Measurements from ENCODE around the gene WIPF2. TPM values are rescaled to one million over a fixed set of nuclear protein-coding genes. Genes with fewer than 3 reads are reported as not detected.
"Not testable (repeated sequence)": the region's sequence is repeated elsewhere in the genome, so short reads cannot be mapped to it uniquely, and the experiment has no call there.

WIPF2 gene
- total RNA-seq, 4 donors from 2014 or later = 9.8 to 13.8 (median 11.2) TPM

DNA sequence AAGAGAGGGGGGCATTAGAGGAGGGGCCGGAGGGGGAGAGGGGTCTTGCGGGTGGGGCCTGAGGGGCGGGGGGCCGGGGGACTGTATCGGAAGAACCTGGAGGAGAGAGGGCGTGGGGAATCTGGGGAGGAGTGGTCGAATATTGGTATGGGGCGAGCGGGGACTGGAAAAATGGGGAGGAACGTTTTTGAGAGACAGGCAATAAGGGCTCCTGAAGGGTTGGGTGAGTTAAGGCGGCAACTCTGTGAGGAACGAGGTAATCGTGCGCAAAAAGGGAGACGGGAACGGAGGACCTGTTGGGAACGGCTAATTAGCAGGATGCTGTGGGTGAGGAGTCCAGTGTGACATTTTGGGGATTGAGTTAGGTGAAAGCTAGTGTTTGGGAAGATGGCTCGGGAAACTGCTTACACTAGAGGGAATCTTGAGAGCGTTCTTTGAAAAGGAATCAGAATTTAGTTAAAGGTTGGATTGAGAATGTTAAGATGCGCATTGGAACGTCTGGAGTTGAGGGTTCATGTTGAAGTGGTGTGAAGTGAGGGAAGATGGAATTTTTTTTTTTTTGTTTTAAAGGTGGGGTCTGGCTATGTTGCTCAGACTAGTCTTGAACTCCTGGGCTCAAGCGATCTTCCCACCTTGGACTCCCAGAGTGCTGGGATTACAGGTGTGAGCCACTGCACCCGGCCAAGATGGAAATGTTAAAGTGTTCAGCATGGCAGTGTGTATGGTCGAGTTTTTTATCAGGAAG, 662 bp downstream of the WIPF2 start:
- no peaks in the 10 kb centered on the region for H3K9me3 ChIP-seq
- H3K27me3 ChIP-seq = no peaks in the 10 kb centered on the region
- intact Hi-C loops (cut with DNase I) = no loop called here
- H3K36me3 ChIP-seq = no peaks in the 10 kb centered on the region
- peaks cover 14 to 48% (median 21%) of the 10 kb centered on the region in 3 donors for H3K4me1 ChIP-seq
- H3K4me3 ChIP-seq = peak overlapping the region; percentile 69 to 88 (median 81)
- DNase-seq = no peak
- WGBS, 2 donors = 1 to 3% methylated on average over 22 to 24 of the region's 24 CpGs
- H3K27ac ChIP-seq = peak overlapping the region; percentile 96 to 98 (median 96)
- no peak for TF ChIP-seq POLR2A (IDR thresholded peaks at IDR 0.05)
- TF ChIP-seq, protein P1, sequence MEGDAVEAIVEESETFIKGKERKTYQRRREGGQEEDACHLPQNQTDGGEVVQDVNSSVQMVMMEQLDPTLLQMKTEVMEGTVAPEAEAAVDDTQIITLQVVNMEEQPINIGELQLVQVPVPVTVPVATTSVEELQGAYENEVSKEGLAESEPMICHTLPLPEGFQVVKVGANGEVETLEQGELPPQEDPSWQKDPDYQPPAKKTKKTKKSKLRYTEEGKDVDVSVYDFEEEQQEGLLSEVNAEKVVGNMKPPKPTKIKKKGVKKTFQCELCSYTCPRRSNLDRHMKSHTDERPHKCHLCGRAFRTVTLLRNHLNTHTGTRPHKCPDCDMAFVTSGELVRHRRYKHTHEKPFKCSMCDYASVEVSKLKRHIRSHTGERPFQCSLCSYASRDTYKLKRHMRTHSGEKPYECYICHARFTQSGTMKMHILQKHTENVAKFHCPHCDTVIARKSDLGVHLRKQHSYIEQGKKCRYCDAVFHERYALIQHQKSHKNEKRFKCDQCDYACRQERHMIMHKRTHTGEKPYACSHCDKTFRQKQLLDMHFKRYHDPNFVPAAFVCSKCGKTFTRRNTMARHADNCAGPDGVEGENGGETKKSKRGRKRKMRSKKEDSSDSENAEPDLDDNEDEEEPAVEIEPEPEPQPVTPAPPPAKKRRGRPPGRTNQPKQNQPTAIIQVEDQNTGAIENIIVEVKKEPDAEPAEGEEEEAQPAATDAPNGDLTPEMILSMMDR (IDR thresholded peaks at IDR 0.05) = no peak

DNA sequence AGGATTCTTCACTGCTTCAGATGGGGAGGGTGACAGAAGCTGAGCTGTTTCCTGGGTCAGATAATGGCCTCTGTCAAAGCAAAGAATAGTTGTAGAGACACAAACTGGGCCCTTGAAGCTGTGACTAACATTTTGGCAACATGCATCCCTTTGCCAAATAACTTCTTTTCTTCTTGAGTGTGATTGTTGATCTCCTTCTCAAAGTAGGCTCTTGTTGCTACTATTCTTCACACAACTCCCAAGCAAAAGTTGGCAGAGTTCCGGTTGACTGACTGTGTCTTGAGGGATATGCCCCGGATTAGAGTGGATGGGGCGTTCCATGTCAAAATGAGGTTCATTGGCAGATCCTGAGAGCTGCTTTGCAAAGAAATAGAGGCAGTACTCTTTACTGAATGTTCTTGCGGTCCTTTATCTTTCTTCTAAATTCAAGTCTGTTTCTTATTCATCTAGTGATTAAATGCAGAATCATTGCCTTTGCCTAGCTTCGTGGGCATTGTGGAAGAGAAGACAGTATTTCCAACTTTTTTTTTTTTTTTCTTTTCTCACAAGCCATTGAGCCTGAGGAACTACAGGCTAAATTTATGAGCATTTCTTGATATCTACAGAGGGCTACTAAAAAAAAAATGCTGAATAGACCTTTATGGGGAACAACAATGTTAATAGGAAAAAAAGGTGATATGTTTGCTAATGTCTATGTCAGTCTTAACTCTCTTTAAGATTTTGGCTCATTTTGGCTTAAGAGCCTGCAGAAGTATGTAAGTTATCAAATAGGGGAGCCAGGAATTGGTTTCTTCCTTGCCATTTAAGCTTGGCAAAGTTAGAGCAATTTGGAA, 5.8 kb downstream of the WIPF2 start:
- Histone ChIP-seq H3K4me1 (peaks cover 26 to 68% (median 33%) of the 10 kb centered on the region in 3 donors), H3K9me3 (no peaks in the 10 kb centered on the region), H3K27me3 (no peaks in the 10 kb centered on the region), H3K36me3 (peaks cover 0 to 28% (median 0%) of the 10 kb centered on the region in 3 donors), H3K27ac (peak overlapping the region; percentile 75 to 90 (median 83)), H3K4me3 (peak overlapping the region; percentile 1 to 33 (median 15))
- intact Hi-C loops (cut with DNase I) = no loop called here
- WGBS, 2 donors = 18 to 25% methylated on average over 5 of the region's 5 CpGs
- TF ChIP-seq POLR2A (IDR thresholded peaks at IDR 0.05) = no peak
- TF ChIP-seq, protein P1 (IDR thresholded peaks at IDR 0.05) = no peak
- DNase-seq = no peak

DNA sequence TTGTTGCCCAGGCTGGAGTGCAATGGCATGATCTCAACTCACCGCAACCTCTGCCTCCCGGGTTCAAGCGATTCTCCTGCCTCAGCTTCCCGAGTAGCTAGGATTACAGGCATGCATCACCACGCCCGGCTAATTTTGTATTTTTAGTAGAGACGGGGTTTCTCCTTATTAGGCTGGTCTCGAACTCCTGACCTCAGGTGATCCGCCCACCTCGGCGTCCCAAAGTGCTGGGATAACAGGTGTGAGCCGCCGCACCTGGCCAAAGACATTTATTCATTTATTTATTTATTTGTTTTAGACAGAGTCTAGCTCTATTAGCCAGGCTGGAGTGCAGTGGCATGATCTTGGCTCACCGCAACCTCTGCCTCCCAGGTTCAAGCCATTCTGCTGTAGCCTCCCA, 10.0 kb downstream of the WIPF2 start:
- DNase-seq; H3K9me3 ChIP-seq; H3K27ac ChIP-seq; H3K27me3 ChIP-seq; intact Hi-C loops (cut with DNase I); H3K4me3 ChIP-seq: not testable (repeated sequence)
- Histone ChIP-seq H3K4me1 (peaks cover 17 to 42% (median 18%) of the 10 kb centered on the region in 3 donors), H3K36me3 (peaks cover 0 to 51% (median 0%) of the 10 kb centered on the region in 3 donors)
- 96 to 97% methylated on average over 9 to 14 of the region's 14 CpGs for WGBS, 2 donors

DNA sequence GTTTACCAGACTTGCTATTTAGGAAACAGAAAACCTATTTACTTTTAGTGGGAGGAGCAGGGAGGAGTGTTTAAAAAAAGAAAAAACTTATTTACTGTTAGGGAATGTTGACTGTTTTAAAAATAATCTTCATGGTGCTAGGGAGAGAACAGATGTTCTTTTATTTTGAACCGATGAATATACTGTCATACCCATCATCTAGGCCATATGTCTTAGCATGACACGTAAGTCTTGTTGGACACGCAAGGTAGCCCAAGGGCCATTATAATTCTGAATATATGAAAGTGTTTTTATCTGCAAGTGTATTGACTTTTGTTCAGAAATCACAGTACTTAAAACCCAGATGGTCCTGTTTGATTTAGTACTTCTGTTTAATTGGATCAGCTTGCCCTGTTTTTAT, 11.6 kb downstream of the WIPF2 start:
- Histone ChIP-seq H3K27ac (no peak overlapping the region), H3K9me3 (no peaks in the 10 kb centered on the region), H3K4me3 (no peak overlapping the region), H3K36me3 (peaks cover 0 to 63% (median 0%) of the 10 kb centered on the region in 3 donors), H3K27me3 (no peaks in the 10 kb centered on the region), H3K4me1 (peaks cover 3 to 40% (median 6%) of the 10 kb centered on the region in 3 donors)
- DNase-seq = no peak
- TF ChIP-seq, protein P1 (IDR thresholded peaks at IDR 0.05) = no peak
- TF ChIP-seq POLR2A (IDR thresholded peaks at IDR 0.05) = no peak
- intact Hi-C loops (cut with DNase I) = no loop called here
- 89 to 91% methylated on average over 3 of the region's 3 CpGs for WGBS, 2 donors

DNA sequence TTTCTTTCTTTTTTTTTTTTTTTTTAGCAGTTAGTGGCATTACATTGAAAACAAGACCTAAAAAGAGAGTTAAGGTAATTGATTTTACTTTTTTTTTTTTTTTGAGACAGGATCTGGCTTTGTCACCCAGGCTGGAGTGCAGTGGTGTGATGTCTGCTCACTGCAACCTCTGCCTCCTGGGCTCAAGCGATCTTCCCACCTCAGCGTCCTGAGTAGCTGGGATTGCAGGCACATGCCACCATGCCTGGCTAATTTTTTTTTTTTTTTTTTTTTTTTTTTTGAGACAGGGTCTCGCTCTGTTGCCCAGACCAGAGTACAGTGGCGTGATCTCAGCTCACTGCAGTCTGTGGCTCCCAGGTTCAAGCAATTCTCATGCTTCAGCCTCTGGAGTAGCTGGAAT, 12.8 kb downstream of the WIPF2 start:
- peaks cover 0 to 35% (median 3%) of the 10 kb centered on the region in 3 donors for H3K4me1 ChIP-seq
- H3K9me3 ChIP-seq; intact Hi-C loops (cut with DNase I); H3K27me3 ChIP-seq; H3K27ac ChIP-seq; DNase-seq; H3K4me3 ChIP-seq: not testable (repeated sequence)
- 95 to 97% methylated on average over 2 to 3 of the region's 4 CpGs for WGBS, 2 donors
- H3K36me3 ChIP-seq = peaks cover 0 to 70% (median 0%) of the 10 kb centered on the region in 3 donors

Measured in esophagus squamous epithelium (tissue), 5 donors.